Lower lobe of right lung (tissue), 2 donors: Measurements from ENCODE around the gene RASA3. TPM values are rescaled to one million over a fixed set of nuclear protein-coding genes. Genes with fewer than 3 reads are reported as not detected.
A peak's percentile ranks its signal among the peaks of the same experiment; 100 is the strongest.

Source experiments
- ATAC-seq, 2 donors: fragments of 200-7000 bp; cut with Tn5 transposase; one replicate each; pipeline ENCODE4 v1.9.1; 2020 to 2022; ENCODE audit warnings: mild to moderate bottlenecking in 2 of 2, moderate library complexity in 2 of 2
- DNase-seq: peaks from one replicate; pipeline ENCODE4 v3.0.0-alpha.2; 2020
- H3K27ac ChIP-seq: fragments of 200-600 bp; one replicate; pipeline ENCODE4 v1.8.0; 2022
- H3K27me3 ChIP-seq: fragments of 200-600 bp; one replicate; pipeline ENCODE4 v1.8.0; 2022; ENCODE audit warnings: low read depth
- H3K36me3 ChIP-seq: fragments of 200-600 bp; one replicate; pipeline ENCODE4 v1.8.0; 2022; ENCODE audit warnings: mild to moderate bottlenecking
- H3K4me1 ChIP-seq: fragments of 200-600 bp; one replicate; pipeline ENCODE4 v1.8.0; 2022
- H3K4me3 ChIP-seq: fragments of 200-600 bp; one replicate; pipeline ENCODE4 v1.8.0; 2022; ENCODE audit warnings: mild to moderate bottlenecking
- H3K9me3 ChIP-seq: fragments of 200-600 bp; one replicate; pipeline ENCODE4 v1.8.0; 2022
- CTCF ChIP-seq: fragments of 200-600 bp; IDR thresholded peaks from one replicate; pipeline ENCODE4 v1.8.0; 2022; ENCODE audit warnings: antibody characterized with exemption, mild to moderate bottlenecking
- intact Hi-C: fragments of 100-400 bp; cut with DNase I; formaldehyde crosslinking; loops from one replicate; pipeline ENCODE4 v1.11.0; 2022
- total RNA-seq: library from RNA; stranded (reverse); fragmentation: NEBNext Ultra II Directional; extraction: Animal tissue kit (Norgen Biotek cat#: 25700); gene quantifications from one replicate; pipeline ENCODE4 v1.2.1, GENCODE V29; 2021
- donor health status: DM: no; HTN: yes; CAD: no; lungs with severe emphysema.

RASA3 gene
- total RNA-seq, 1 donor from 2014 or later = 19.1 TPM

- intact Hi-C loops = no loop called here
- no peak overlapping the region for H3K4me3 ChIP-seq
- no peak for DNase-seq
Measured at GRCh38 chr13:114141261-114141996, 9.0 kb upstream of the RASA3 start.

GRCh38 chr13:114140906-114141250 is 8.5 kb upstream of the RASA3 start:
- TF ChIP-seq CTCF = no peak
- intact Hi-C loops = no loop called here
- Histone ChIP-seq H3K4me3 (no peak overlapping the region), H3K36me3 (no peaks in the 10 kb centered on the region), H3K27me3 (no peaks in the 10 kb centered on the region), H3K4me1 (peaks cover 25% of the 10 kb centered on the region), H3K27ac (no peak overlapping the region), H3K9me3 (no peaks in the 10 kb centered on the region)
- DNase-seq (no peak), ATAC-seq (peak in 1 of 2 donors; percentile 13)

More at GRCh38 chr13:114141261-114141996, 9.0 kb upstream of the RASA3 start:
- ATAC-seq = no peak
- no peak for TF ChIP-seq CTCF
- no peaks in the 10 kb centered on the region for H3K36me3 ChIP-seq
- H3K9me3 ChIP-seq = no peaks in the 10 kb centered on the region
- no peak overlapping the region for H3K27ac ChIP-seq
- no peaks in the 10 kb centered on the region for H3K27me3 ChIP-seq
- peaks cover 25% of the 10 kb centered on the region for H3K4me1 ChIP-seq

- no peak overlapping the region for H3K27ac ChIP-seq
- H3K4me3 ChIP-seq = no peak overlapping the region
- no peak for TF ChIP-seq CTCF
- H3K9me3 ChIP-seq = no peaks in the 10 kb centered on the region
- no peak for ATAC-seq
- no peaks in the 10 kb centered on the region for H3K27me3 ChIP-seq
- no peaks in the 10 kb centered on the region for H3K36me3 ChIP-seq
- intact Hi-C loops = no loop called here
- DNase-seq = no peak
- peaks cover 25% of the 10 kb centered on the region for H3K4me1 ChIP-seq
Measured at GRCh38 chr13:114140131-114140905, 7.9 kb upstream of the RASA3 start.

- ATAC-seq (no peak), DNase-seq (no peak)
- no peaks in the 10 kb centered on the region for H3K27me3 ChIP-seq
- H3K4me1 ChIP-seq = peaks cover 11% of the 10 kb centered on the region
- no peak overlapping the region for H3K27ac ChIP-seq
- no peak overlapping the region for H3K4me3 ChIP-seq
- TF ChIP-seq CTCF = no peak
- H3K36me3 ChIP-seq = no peaks in the 10 kb centered on the region
- H3K9me3 ChIP-seq = no peaks in the 10 kb centered on the region
- intact Hi-C loops = no loop called here
Measured at GRCh38 chr13:114136576-114136975, 4.2 kb upstream of the RASA3 start.

GRCh38 chr13:114135731-114136171 is 3.3 kb upstream of the RASA3 start:
- no peak for ATAC-seq
- no peak for DNase-seq

More at GRCh38 chr13:114135731-114136171, 3.3 kb upstream of the RASA3 start:
- no peaks in the 10 kb centered on the region for H3K9me3 ChIP-seq
- H3K4me1 ChIP-seq = peaks cover 17% of the 10 kb centered on the region
- no peak overlapping the region for H3K27ac ChIP-seq
- H3K27me3 ChIP-seq = no peaks in the 10 kb centered on the region
- intact Hi-C loops = no loop called here
- no peak for TF ChIP-seq CTCF
- H3K36me3 ChIP-seq = no peaks in the 10 kb centered on the region
- no peak overlapping the region for H3K4me3 ChIP-seq
